Measurements from ENCODE around the gene DNAJC1. TPM values are rescaled to one million over a fixed set of nuclear protein-coding genes. Genes with fewer than 3 reads are reported as not detected.
"Not testable (repeated sequence)": the region's sequence is repeated elsewhere in the genome, so short reads cannot be mapped to it uniquely, and the experiment has no call there.

Gene DNAJC1
- total RNA-seq, 1 donor from 2014 or later, result 26.1 TPM

- no peak overlapping the region for H3K27ac ChIP-seq
- intact Hi-C loops (cut with DNase I), result no loop called here
- H3K9me3 ChIP-seq, result no peaks in the 10 kb centered on the region
- no peaks in the 10 kb centered on the region for H3K27me3 ChIP-seq
- H3K4me1 ChIP-seq, result no peaks in the 10 kb centered on the region
- no peak overlapping the region for H3K4me3 ChIP-seq
- DNase-seq (ENCODE audit: low spot score in 2 of 2), result no peak
- no peaks in the 10 kb centered on the region for H3K36me3 ChIP-seq
- no peak for TF ChIP-seq CTCF (IDR thresholded peaks at IDR 0.05)
Observed at GRCh38 chr10:22042557-22043326, 39.2 kb upstream of the DNAJC1 start.

GRCh38 chr10:22034333-22034732 is 30.8 kb upstream of the DNAJC1 start:
- H3K27me3 ChIP-seq, result no peaks in the 10 kb centered on the region
- no peak for DNase-seq (ENCODE audit: low spot score in 2 of 2)
- intact Hi-C loops (cut with DNase I), result no loop called here
- TF ChIP-seq CTCF (IDR thresholded peaks at IDR 0.05), result no peak
- peaks cover 0 to 9% of the 10 kb centered on the region in 2 donors for H3K9me3 ChIP-seq
- no peak overlapping the region for H3K4me3 ChIP-seq
- H3K27ac ChIP-seq, result no peak overlapping the region
- no peaks in the 10 kb centered on the region for H3K4me1 ChIP-seq
- H3K36me3 ChIP-seq, result no peaks in the 10 kb centered on the region

GRCh38 chr10:22032268-22032667 is 28.7 kb upstream of the DNAJC1 start:
- H3K36me3 ChIP-seq; H3K9me3 ChIP-seq; H3K27me3 ChIP-seq; H3K4me3 ChIP-seq; H3K27ac ChIP-seq; DNase-seq (ENCODE audit: low spot score in 2 of 2); intact Hi-C loops (cut with DNase I); H3K4me1 ChIP-seq: not testable (repeated sequence)

- H3K36me3 ChIP-seq, result no peaks in the 10 kb centered on the region
- no peaks in the 10 kb centered on the region for H3K4me1 ChIP-seq
- H3K4me3 ChIP-seq, result no peak overlapping the region
- H3K27ac ChIP-seq, result no peak overlapping the region
- intact Hi-C loops (cut with DNase I), result no loop called here
- DNase-seq (ENCODE audit: low spot score in 2 of 2), result no peak
- H3K27me3 ChIP-seq, result no peaks in the 10 kb centered on the region
- peaks cover 0 to under 1% of the 10 kb centered on the region in 2 donors for H3K9me3 ChIP-seq
- TF ChIP-seq CTCF (IDR thresholded peaks at IDR 0.05), result no peak
Observed at GRCh38 chr10:22030421-22030820, 26.9 kb upstream of the DNAJC1 start.

- H3K4me1 ChIP-seq, result no peaks in the 10 kb centered on the region
- no peaks in the 10 kb centered on the region for H3K27me3 ChIP-seq
- H3K36me3 ChIP-seq, result no peaks in the 10 kb centered on the region
- no peak overlapping the region for H3K27ac ChIP-seq
- H3K4me3 ChIP-seq, result no peak overlapping the region
- no peak for TF ChIP-seq CTCF (IDR thresholded peaks at IDR 0.05)
- intact Hi-C loops (cut with DNase I), result no loop called here
- no peak for DNase-seq (ENCODE audit: low spot score in 2 of 2)
- no peaks in the 10 kb centered on the region for H3K9me3 ChIP-seq
Observed at GRCh38 chr10:22029445-22030236, 26.1 kb upstream of the DNAJC1 start.
